ENCODE measurements around the gene ST6GALNAC1. TPM values are rescaled to one million over a fixed set of nuclear protein-coding genes. Genes with fewer than 3 reads are reported as not detected.

Gene ST6GALNAC1
- total RNA-seq, 1 donor from 2014 or later, result 6.6 TPM

GRCh38 chr17:76646712-76647111 is 3.2 kb upstream of the ST6GALNAC1 start:
- peaks cover 24% of the 10 kb centered on the region for H3K4me1 Mint-ChIP-seq (ENCODE audit: low read depth)
- no peak for DNase-seq (ENCODE audit: low spot score, unreplicated experiment)
- TF ChIP-seq, protein P1, sequence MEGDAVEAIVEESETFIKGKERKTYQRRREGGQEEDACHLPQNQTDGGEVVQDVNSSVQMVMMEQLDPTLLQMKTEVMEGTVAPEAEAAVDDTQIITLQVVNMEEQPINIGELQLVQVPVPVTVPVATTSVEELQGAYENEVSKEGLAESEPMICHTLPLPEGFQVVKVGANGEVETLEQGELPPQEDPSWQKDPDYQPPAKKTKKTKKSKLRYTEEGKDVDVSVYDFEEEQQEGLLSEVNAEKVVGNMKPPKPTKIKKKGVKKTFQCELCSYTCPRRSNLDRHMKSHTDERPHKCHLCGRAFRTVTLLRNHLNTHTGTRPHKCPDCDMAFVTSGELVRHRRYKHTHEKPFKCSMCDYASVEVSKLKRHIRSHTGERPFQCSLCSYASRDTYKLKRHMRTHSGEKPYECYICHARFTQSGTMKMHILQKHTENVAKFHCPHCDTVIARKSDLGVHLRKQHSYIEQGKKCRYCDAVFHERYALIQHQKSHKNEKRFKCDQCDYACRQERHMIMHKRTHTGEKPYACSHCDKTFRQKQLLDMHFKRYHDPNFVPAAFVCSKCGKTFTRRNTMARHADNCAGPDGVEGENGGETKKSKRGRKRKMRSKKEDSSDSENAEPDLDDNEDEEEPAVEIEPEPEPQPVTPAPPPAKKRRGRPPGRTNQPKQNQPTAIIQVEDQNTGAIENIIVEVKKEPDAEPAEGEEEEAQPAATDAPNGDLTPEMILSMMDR (IDR thresholded peaks at IDR 0.05; ENCODE audit: unreplicated experiment), result no peak
- no peak overlapping the region for H3K4me3 Mint-ChIP-seq (ENCODE audit: low read depth)
- peaks cover 11% of the 10 kb centered on the region for H3K9me3 Mint-ChIP-seq (ENCODE audit: low read depth)
- H3K27me3 Mint-ChIP-seq, result peaks cover 3% of the 10 kb centered on the region
- H3K27ac Mint-ChIP-seq, result no peak overlapping the region
- peaks cover 2% of the 10 kb centered on the region for H3K36me3 Mint-ChIP-seq (ENCODE audit: insufficient read depth)

DNA sequence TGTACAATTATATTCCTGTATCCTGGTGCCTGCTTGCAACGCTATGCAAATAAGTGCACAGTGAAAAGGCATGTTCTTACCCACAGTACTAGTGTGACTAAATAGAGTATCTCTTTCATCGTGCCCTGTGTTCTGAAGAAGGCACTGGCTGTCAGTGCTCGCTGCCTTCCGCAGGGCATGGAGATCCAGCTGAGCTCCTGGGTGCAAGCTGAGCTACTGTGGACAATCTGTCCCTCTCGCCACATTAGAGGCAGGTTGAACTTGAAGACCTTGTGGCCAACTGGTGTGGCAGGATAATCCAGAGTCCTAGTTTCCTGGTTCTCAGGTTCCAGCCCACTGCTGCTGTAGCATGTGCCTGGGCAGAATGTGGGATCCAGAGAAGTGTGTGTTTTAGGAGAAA is 1.9 kb upstream of the ST6GALNAC1 start:
- Mint-ChIP-seq H3K4me1 (ENCODE audit: low read depth) (peaks cover 35% of the 10 kb centered on the region), H3K36me3 (ENCODE audit: insufficient read depth) (peaks cover 2% of the 10 kb centered on the region), H3K27ac (peak overlapping the region; percentile 17), H3K9me3 (ENCODE audit: low read depth) (peaks cover 8% of the 10 kb centered on the region), H3K27me3 (no peaks in the 10 kb centered on the region), H3K4me3 (ENCODE audit: low read depth) (no peak overlapping the region)
- DNase-seq (ENCODE audit: low spot score, unreplicated experiment), result no peak
- TF ChIP-seq, protein P1 (IDR thresholded peaks at IDR 0.05; ENCODE audit: unreplicated experiment), result no peak

GRCh38 chr17:76644995-76645394 is 1.4 kb upstream of the ST6GALNAC1 start:
- Mint-ChIP-seq H3K4me3 (ENCODE audit: low read depth) (no peak overlapping the region), H3K27ac (peak overlapping the region; percentile 17), H3K9me3 (ENCODE audit: low read depth) (peaks cover 8% of the 10 kb centered on the region), H3K4me1 (ENCODE audit: low read depth) (peaks cover 39% of the 10 kb centered on the region), H3K36me3 (ENCODE audit: insufficient read depth) (peaks cover 2% of the 10 kb centered on the region), H3K27me3 (no peaks in the 10 kb centered on the region)
- TF ChIP-seq, protein P1 (IDR thresholded peaks at IDR 0.05; ENCODE audit: unreplicated experiment), result no peak
- DNase-seq (ENCODE audit: low spot score, unreplicated experiment), result no peak

DNA sequence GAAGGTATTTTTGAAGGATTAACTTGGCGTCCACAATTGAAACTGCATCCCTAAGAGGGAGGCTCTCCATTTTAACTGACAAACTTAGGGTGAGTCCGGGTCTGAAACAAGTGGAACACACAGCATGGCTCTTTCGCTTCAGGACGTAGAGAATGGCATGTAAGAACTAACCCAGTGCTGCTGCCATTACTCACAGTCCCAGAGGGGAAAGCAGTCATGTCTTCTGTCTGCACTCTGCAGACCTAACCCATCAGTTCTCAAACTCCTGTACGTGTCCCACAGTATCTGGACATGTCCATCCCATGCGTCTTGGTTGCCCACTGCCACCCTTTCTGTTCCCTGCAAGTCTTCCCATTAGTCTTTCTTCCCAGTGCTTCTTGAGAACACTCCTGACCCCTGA is 563 bp downstream of the ST6GALNAC1 start:
- Mint-ChIP-seq H3K36me3 (ENCODE audit: insufficient read depth) (peaks cover 2% of the 10 kb centered on the region), H3K4me3 (ENCODE audit: low read depth) (peak overlapping the region; percentile 40), H3K9me3 (ENCODE audit: low read depth) (peaks cover 8% of the 10 kb centered on the region), H3K27me3 (no peaks in the 10 kb centered on the region), H3K27ac (peak overlapping the region; percentile 91), H3K4me1 (ENCODE audit: low read depth) (peaks cover 48% of the 10 kb centered on the region)
- TF ChIP-seq, protein P1 (IDR thresholded peaks at IDR 0.05; ENCODE audit: unreplicated experiment), result no peak
- no peak for DNase-seq (ENCODE audit: low spot score, unreplicated experiment)

GRCh38 chr17:76642032-76642561 is 1.5 kb downstream of the ST6GALNAC1 start:
- no peak overlapping the region for H3K4me3 Mint-ChIP-seq (ENCODE audit: low read depth)
- peak overlapping the region; percentile 59 for H3K27ac Mint-ChIP-seq
- peaks cover 2% of the 10 kb centered on the region for H3K36me3 Mint-ChIP-seq (ENCODE audit: insufficient read depth)
- H3K4me1 Mint-ChIP-seq (ENCODE audit: low read depth), result peaks cover 54% of the 10 kb centered on the region
- H3K9me3 Mint-ChIP-seq (ENCODE audit: low read depth), result peaks cover 8% of the 10 kb centered on the region
- DNase-seq (ENCODE audit: low spot score, unreplicated experiment), result no peak
- no peaks in the 10 kb centered on the region for H3K27me3 Mint-ChIP-seq
- TF ChIP-seq, protein P1 (IDR thresholded peaks at IDR 0.05; ENCODE audit: unreplicated experiment), result no peak
